Stimulated activated CD4-positive, alpha-beta T cell treated with anti-CD3 and anti-CD28 coated beads, Interleukin-4, amount 100 ng/mL, for 1 hour (primary cell): ENCODE results near the gene NOTUM.
"Not testable (repeated sequence)": the region's sequence is repeated elsewhere in the genome, so short reads cannot be mapped to it uniquely, and the experiment has no call there.

Source experiments
- DNase-seq: peaks from one replicate; pipeline ENCODE4 v3.0.0-alpha.2; 2020

NOTUM gene

DNA sequence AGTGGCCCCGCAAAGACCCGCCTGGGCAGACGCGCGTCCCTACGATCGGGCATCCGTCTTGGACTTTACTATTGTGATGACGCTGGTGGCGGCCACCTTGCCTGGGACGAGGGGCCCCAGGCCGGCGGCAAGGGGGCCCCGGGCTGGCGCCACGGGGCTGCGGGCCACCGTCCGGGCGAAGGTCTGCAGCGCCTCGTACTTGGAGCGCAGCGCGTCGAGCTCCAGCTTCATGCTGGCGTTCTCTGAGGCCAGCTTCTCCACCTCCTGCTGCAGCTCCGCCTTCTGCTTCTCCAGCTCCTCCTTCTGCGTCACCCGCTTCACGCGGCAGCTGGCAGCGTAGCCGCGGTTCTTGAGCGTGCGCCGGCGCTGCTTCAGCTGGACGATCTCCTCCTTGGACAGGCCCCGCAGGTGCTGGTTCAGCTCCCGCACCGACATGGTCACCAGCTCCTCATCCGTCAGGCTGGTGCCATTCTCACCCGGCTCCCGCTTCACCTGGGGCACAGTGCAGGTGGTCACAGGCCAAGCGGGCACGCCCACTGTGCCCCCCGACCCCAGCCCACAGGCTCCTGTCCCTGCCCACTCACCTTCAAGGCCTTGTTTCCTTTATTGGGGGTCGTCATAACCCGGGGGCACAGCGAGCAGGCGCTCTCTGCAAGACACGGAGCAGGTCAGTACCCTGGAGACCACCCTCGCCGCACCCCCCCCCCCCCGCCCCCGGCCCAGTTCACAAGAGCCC, 38.3 kb downstream of the NOTUM start:
- DNase-seq, result no peak

DNA sequence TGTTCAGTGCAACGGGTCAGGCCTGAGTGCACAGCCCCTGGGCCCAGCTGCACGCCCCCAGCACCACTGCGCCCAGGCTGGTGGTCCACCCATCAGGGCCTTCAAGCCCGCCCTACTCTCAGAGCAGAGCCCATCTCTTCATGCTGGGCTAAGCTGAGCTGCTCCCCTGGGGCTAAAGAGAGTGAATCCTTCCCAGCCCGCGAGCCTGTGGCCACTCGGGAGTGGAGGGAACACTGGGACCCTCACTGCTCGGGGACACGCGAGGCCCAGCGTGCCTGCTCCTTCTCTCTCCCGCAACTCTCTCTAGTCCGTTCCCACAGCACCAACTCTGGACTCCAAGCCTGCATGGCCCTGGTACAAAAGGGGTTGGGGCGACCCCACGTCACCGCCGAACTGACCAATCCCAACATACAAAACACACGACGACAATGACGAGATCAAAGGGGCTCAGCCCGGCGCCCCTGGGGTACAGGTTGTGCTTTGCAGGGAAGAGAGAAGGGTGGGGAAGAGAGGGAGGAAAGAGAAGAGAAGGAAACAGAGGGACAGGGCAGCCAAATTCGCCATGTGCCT, 38.9 kb downstream of the NOTUM start:
- DNase-seq, result no peak

DNA sequence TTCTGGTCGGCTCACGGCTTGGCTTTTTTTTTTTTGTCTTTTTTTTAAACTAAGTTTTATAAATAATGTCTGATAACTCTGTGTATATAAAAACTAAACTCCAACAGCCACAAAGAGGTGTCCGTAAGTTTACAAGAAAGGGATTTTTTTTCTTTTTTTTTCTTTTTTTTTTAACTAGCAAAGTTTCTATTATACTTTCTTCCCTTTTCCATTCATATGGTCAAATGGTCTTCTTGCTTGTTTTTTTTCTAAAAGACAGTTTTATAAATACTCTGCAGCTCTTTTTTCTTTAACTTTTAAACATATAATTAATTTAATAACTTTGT, 39.5 kb downstream of the NOTUM start:
- DNase-seq, result no peak

DNA sequence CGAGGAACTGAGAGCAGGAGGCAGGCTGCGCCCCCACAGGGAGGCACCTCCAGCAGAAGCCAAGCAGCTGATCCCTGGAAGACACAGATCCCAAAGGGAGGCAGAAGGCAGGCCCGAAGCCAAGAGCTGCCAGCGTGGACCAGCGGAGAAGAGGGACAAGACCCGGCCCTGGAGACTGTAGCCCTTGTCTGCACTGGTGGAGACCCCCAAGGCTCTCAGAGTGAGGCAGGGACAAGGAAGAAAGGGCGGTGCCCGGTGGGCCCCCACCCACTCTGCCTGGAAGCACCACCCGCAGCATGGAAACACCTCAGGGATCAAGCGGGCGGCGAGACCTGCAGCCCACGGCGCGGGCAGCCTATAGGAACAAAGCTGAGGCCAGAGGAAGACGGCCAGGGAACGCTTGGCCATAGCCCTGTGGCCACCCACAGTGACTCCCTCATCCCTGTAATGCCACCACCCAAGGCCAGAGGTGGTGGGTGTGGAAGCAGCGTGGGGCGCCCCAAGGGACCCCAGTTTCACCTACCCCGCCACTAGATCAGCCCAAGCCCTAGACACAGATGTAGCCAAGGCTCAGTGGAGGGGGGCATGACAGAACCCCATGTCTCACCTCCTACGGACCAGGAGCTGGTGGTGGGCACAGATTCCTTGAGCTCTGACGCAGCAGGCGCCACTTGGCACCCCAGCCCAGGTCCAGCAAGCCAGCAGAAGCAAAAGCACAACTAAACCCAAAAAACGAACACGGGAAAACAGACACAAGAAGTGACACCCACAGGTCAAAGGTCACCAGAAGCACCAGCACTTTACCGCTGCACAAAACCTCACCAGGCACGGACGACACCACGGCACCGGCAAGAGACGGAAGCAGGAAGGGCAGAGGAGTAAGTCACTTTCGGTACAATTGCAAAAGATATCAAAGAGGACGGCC, 40.1 kb downstream of the NOTUM start:
- no peak for DNase-seq

DNA sequence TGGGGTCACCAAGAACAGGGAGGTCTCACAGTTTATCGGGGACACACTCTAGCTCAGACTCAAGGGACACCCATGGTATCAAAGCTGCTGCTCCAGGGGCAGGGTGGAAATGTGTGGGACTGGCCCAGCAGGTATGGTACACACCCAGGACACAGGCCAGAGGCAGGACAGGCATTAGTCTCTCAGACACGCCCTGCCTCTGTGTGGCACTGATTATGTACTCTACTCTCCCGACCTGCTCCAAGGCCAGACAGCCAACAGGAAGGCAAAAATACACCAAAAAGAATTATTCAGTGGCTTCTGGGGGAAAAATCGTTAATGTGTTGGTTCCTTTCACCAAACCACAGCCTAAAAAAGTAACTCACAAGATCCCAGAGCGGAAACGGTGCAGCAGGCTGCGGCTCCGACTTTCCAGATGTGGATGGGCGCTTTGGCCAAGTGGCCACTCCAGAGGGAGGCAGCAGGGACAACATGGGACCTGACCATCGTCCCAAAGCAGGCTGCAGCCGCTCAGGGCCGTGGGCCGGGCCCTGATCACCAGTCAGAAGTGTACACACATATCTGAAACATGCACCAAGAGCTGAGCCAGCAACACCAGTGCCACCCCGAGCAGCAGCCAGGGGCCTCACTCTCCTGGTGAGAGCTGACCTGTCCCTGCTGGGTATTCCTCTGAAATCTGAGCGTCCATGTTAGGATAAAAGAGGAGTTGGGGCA, 42.0 kb downstream of the NOTUM start:
- no peak for DNase-seq

DNA sequence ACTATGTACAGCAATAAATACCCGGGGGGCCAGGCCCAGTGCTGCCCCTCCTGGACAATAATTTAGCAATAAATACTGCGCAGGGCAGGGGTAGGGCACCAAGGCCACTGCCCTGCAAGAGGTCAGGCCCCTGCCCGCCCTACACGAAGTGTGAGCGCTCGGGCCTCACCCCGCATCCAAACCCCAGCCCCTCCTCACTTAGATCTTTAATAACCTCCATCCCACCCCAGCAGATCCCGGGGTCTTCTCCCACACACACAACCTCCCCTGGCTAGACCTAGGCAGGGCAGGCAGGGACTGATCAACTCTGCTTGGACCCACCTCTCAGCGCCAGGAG, 42.7 kb downstream of the NOTUM start:
- DNase-seq, result not testable (repeated sequence)

DNA sequence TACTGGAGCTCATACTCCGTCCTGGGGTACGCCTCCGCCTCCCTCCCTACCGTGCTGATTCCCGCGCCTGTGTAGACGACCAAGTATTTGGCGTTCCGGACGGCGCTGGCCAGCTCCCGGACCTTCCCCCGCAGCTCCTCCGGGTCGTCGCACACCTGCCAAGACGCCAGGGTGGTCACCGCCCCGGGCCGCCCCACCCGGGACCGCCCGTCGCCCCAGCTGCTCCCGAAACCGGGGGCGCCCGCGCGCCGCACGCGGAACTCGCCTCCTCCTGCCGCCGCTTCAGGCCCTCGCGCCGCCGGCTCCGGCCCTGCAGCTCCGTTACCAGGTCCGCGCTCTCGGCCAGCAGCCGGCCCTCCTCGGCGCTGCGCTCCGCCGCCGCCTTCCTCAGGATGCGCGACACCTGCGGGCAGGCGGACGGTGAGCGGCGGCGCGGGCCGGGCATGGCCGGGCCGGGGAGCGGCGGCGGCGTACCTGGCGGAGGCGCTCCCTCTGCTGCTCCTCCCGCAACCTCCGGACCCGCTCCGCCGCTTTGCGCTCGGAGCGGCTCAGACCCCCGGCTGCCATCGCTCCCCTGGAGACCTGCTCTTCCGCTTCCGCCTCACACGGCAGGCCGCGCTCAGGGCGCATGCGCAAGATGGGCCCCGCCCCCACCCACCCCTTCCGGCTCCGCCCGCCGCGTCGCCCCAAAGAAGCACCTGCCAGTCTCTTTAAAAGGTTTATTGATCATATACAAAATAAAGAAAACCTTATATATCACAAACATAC, 43.2 kb downstream of the NOTUM start, which contains the start of gene SIRT7:
SIRT7 (minus strand) TSS at position 612 of the 768 bp plus-strand sequence; CDS start at position 567, 45 bp downstream.
- peak; percentile 79 for DNase-seq

DNA sequence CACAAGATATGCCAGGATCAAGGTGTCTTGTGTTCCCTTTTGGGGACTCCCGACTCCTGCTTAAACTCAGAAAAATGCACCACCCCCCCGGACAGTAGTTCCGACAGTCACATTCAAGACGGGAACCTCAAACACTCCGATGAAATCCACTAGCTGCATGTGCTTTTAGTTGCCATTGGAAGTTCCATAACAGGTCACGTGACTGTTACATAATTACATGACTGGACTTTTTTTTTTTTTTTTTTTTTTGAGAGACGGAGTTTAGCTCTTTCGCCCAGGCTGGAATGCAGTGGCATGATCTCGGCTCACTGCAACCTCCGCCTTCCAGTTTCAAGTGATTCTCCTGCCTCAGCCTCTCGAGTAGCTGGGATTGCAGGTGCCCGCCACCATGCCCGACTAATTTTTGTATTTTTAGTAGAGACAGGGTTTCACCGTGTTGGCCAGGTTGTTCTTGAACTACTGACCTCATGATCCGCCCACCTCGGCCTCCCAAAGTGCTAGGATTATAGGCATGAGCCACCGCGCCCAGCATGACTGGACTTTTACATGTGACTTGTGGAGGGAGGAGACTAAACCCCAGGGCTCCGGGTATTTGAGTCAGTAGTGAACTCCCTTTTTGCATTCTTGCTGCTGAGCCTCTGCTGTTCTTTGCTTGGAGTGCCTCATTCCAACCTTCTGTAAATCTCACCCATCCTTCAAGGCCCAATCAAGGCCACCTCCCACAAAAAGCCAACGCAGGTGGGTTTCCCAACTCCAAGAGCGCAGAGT, 44.6 kb downstream of the NOTUM start:
- no peak for DNase-seq

DNA sequence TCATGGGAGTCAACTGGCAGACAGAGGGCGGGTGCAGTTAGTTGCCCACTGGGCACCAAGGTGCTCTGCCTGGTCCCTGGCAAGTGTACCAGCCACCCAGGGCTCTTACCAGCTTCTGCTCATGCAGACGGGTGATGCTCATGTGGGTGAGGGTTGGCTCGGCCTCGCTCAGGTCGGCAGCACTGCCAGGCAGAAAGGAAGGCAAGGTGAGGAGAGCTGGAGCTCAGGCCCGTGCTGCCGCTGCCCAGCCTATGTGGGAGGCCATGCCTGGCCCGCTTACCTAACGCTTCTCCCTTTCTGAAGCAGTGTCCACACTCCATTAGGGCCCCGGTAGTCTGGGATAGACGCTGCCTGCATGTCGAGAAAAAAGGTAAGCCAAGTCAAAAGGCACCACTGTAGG, 45.7 kb downstream of the NOTUM start:
- no peak for DNase-seq

DNA sequence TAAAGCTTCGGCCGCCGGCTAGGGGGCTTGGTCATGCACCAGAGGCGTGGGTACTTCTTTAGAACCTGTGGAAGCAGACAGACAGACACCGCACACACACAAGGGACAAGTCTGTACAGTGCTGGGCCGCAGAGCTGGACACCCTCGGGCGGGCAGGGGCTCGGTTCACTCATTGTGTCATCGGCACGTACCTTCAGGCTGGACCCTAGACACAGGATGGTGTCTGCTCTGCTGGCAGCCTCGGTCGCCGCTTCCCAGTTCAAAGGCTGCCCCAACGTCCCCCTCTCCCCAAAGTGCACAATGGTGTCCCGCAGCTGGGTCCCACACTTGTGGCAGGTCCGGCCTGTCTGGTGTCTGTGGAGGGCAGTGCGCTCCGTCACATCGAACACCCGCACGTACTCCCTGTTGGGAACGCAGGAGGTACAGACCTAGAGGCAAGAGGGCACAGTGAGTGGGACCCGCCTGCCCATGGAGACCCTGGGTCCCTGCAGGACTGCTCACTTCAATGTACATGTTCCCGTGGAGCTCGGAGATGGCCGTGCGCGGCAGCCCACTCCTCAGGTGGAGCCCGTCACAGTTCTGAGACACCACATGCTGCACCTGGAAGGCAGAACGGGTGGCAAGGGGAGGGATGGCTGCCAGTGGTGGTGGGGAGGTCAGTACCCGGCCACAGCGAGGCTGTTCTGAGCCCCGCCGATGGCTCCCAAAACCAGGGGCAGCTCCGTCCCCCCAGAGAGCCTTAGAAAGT, 46.7 kb downstream of the NOTUM start:
- DNase-seq, result no peak

DNA sequence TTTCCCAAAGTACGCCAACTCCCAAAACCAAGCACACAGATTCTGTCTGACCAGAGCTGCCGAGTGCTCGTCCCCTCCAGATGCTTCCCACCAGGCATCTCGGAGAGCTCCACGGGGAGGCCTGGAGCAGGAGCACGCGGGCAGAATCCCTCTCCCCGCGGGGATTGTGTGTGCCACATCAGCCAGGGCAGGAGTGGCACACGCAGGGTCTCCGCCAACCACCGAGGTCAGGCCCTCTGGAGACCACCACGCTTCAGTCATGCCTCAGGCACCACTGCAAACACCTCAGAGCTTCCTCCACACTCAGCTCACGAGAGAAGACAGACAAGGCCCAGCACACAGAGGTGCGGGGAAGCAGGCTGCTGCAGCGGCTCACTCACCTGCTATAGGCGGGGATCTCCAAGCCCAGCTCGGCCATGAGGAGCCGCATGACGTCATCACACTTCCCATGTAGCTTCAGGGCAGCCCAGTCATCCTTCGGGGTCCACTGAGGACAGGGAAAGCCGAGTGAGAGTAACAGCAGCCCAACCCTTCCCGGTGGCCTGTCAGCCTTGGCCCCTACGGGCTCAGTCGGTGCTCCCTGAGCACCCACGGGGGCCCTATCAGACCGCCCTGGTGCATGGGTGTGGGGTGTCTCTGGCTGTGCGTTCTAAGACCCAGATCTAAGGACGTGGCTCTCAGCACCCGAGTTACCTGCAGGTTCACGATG, 47.4 kb downstream of the NOTUM start:
- no peak for DNase-seq

DNA sequence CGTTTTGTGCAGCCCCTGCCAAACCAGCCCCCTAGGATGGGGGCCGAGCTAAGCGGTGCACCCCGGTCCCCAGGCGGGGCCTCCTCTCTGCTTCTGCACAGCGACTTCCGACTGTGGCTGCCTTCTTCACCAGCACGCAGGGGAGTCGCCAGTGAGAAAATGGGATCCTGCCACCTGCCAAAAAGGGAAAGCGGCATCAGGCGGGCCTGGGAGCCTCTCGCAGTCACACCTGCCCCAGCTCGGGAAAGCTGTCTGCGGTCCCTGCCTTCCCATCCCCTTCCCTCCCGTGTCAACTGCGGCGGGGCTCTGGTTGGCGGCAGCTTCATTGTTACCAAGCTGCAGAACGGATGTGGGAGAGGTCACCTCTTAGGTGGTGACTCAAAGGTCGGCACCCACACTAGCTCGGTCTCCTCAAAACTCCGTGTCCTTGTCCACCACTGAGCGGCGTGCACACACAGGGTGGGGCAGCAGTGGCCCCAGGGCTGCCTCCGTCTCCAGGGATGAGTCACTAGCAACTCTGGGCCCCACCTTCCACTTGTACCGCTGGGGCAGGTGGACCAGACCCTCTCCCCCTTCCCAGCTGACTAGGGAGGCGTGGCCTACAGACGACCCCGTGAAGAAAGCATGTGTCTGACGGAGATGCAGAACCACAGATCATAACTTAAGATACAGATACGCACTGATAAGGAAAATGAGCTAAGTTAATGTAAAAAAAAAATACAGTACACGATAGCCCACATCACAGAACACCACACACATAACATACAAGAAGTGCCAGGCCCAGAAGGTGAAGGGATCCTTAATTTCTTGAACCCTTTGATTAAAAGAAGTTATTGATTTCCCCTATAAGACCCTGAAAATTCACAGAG, 48.3 kb downstream of the NOTUM start:
- no peak for DNase-seq

DNA sequence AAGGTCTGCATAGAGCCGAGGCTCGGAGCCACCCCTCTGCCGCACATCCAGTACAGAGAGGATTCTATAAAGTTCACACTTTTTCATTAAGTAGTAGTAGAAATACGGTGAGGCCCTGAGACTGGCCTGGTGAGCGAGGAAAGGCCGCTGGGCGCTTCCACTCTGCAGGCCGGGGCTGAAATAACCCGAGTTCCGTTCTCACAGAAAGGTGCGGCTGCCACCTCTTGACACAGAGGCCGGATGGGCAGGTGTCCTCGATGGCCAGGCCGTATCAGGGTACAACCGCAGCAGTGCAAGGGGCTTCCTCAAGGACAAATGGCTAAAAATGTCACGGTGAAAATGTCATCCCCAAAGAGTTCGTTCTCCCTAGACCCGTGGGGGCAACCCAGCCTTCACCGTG, 49.0 kb downstream of the NOTUM start:
- no peak for DNase-seq

DNA sequence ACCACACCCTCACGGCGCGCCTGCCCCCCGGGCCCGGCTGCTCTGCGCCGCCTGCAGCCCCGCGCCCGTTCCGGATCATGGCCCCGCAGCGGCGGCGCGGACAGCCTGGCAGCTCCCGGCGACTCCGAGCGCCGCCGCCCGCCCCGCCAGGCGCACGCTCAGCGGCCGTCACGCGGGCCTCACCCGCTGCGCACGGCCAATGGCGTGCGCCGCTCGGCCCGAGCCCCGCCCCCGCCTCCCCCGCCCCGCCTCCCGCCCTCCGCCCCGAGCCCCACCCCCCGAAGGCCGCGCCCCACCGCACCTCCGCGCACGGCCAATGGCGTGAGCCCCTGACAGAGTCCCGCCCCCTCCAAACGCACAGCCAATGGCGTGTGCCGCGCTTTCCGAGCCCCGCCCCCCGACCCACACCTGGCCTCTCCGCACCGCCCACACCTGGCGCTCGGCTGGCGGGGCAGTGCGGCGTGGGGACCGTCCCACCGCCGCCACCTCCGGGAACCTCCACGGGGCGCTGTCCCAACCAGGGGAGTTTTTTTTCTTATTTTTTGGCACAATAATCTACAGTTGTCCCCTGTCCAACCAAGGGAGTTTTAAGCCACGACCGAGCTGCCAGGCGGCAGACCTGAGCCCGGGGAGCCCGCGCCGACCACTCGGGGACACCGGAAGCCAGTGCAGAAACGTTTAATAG, 49.6 kb downstream of the NOTUM start, which contains the start of gene PCYT2:
PCYT2 (minus strand) TSS at position 123 of the 685 bp plus-strand sequence; CDS start at position 79, 44 bp downstream.
- DNase-seq, result peak; percentile 93

DNA sequence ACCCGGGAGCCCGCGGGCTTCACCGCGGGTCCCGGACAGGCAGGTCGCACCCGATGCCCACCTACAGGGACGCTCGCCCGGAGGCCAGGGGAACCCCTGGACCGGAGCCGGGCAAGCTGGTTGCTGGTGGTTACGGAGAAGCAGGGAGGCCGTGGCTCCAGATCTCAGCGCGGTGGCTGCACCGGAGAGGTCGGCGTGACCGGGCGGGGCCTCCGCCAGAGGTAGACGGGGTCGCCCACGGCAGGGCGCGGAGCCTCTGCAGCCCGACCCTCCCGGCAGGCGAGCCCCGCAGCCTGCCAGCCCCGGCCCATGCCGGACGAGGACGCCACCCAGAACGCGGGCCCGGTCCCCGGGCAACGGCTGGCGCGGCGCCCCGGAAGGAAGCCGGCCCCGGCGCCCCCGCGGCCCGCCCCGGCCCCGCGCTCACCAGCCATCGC, 50.1 kb downstream of the NOTUM start:
- no peak for DNase-seq

DNA sequence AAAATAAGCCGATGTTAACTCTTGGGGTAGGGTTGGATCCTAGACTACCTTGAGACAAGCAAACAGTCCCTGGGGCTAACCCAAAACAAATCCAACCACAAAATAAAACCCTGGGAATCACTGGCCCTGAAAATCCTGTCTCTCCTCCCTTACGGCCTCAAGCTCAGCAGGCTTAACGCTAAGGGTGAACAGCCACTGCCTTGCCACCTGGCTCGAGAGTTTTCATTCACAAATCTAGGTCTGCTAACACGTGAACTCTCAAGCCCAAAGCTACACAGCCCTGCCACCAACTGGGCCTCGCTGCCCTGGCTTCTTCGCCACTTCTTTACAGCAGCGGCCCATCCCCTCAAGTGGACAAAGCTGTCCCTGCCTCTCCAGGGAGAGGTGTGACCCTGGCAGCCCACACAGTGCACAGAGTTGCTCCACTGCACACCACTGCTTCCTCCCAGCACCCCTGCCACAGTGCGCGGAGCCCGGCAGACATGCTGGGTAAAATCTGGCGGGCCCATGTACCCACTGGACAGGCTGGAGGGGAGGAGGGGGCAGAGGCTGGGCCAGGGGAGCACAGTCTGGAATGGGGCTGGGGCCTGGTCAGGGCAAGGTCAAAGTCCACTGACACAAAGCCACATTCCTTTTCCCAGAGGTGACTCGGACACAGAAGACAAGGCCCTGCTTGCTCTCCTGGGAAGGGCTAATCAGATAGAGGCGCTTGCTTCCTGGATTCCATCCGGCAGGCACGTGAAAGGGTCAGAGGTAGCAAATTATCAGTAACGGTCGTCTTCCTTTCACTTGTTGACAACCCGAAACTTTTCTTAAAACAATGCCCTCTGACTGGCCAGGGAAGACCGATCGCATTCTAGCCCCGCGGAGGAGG, 50.8 kb downstream of the NOTUM start:
- DNase-seq, result no peak

DNA sequence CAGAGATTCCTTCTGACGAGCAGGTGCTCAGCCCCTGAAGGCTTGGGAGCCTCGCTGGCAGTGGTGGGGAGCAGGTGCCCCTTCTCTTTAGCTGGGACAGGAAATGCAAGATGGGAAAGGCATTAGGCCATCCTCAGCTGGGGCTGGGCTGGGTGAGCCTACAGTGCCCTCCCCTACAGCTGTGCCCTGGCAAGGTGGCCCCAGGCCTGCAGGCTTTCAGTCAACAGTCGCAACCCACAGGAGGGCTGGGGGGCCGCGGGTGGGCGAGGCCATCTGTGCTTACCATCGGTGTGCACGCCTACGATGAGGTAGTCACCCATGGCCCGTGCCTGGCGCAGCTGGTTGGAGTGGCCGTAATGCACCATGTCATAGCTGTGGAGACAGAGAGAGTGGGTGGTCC, 51.8 kb downstream of the NOTUM start:
- no peak for DNase-seq
